ENCODE data around the gene MTERF4.

Gene MTERF4

GRCh38 chr2:241064008-241064801 lies 37.9 kb downstream of the MTERF4 start:
- no peak overlapping the region for H3K27ac ChIP-seq
- ChIA-PET POLR2A (ENCODE audit: low non-redundant PET) (no interaction called here), CTCF (interaction anchor here (0.7 kb wide), 1 partner anchor 280 kb away, joined by 3 read pairs; no protein-coding TSS in a partner anchor)
- peak; percentile 44 for DNase-seq (ENCODE audit: low spot score)
- TF ChIP-seq, protein P1, sequence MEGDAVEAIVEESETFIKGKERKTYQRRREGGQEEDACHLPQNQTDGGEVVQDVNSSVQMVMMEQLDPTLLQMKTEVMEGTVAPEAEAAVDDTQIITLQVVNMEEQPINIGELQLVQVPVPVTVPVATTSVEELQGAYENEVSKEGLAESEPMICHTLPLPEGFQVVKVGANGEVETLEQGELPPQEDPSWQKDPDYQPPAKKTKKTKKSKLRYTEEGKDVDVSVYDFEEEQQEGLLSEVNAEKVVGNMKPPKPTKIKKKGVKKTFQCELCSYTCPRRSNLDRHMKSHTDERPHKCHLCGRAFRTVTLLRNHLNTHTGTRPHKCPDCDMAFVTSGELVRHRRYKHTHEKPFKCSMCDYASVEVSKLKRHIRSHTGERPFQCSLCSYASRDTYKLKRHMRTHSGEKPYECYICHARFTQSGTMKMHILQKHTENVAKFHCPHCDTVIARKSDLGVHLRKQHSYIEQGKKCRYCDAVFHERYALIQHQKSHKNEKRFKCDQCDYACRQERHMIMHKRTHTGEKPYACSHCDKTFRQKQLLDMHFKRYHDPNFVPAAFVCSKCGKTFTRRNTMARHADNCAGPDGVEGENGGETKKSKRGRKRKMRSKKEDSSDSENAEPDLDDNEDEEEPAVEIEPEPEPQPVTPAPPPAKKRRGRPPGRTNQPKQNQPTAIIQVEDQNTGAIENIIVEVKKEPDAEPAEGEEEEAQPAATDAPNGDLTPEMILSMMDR (conservative IDR thresholded peaks at IDR 0.05; ENCODE audit: low read depth) = no peak

- DNase-seq (ENCODE audit: low spot score) = no peak
- POLR2A ChIA-PET (ENCODE audit: low non-redundant PET) = no interaction called here
- CTCF ChIA-PET = interaction anchor here (0.7 kb wide), 1 partner anchor 280 kb away, joined by 3 read pairs; no protein-coding TSS in a partner anchor
- H3K27ac ChIP-seq = no peak overlapping the region
- TF ChIP-seq, protein P1 (conservative IDR thresholded peaks at IDR 0.05; ENCODE audit: low read depth) = no peak
Observed at GRCh38 chr2:241063587-241063986, 38.5 kb downstream of the MTERF4 start.

DNA sequence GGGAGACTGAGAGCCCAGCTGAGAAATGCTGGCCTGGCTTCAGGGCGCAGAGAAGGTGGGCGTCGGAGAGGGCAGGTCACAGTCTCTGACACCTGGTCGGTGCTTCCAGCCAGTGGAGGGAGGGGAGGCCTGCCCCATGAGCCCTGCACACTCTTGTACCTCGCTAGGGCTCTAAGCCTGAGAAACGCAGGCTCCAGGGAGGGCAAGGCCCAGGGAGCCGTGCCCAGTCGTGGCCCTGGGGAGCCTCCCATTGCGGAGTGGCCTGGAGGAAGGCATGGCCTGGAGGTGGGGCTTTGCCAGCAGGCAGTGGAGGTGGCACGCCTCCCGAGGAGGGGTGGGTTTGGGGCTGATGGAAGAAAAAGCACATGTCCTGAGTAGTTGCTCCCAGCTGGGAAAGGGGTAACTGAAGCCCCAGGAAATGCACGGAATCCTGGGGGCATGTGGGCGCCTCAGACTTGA lies 39.0 kb downstream of the MTERF4 start:
- H3K27ac ChIP-seq = no peak overlapping the region
- CTCF ChIA-PET = no interaction called here
- POLR2A ChIA-PET (ENCODE audit: low non-redundant PET) = no interaction called here
- DNase-seq (ENCODE audit: low spot score) = no peak
- TF ChIP-seq, protein P1 (conservative IDR thresholded peaks at IDR 0.05; ENCODE audit: low read depth) = no peak

DNA sequence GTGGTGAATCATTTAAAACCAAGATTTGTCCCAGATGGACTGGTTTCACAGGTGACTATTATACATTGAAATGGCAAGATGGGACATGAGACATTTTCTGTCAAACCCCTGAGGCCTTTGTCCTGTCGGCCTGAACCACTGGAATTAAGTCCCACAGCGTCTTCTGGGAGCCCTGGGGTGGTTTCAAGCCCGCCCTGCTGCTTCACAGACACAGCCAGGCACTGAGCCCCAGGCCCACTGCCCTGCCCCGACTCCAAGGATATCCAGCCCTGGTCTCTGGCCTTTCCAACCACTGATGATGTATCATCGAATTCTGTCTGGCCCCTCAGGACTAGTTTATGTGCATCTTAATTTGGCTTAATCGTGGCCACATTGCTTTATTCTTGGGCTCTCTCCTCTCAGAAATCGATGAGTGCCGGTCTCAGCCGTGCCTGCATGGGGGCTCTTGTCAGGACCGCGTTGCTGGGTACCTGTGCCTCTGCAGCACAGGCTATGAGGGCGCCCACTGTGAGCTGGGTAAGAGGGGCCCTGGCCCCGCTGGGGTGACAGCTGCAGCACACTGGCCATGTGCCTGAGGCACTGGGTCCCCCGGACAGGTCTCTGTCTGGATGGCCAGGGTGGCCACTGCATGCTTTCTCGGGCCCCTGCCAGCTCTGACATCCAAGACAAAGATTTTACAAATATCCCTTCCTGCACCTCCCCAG lies 39.5 kb downstream of the MTERF4 start:
- CTCF ChIA-PET = no interaction called here
- no peak for DNase-seq (ENCODE audit: low spot score)
- TF ChIP-seq, protein P1 (conservative IDR thresholded peaks at IDR 0.05; ENCODE audit: low read depth) = no peak
- POLR2A ChIA-PET (ENCODE audit: low non-redundant PET) = no interaction called here
- H3K27ac ChIP-seq = no peak overlapping the region

DNA sequence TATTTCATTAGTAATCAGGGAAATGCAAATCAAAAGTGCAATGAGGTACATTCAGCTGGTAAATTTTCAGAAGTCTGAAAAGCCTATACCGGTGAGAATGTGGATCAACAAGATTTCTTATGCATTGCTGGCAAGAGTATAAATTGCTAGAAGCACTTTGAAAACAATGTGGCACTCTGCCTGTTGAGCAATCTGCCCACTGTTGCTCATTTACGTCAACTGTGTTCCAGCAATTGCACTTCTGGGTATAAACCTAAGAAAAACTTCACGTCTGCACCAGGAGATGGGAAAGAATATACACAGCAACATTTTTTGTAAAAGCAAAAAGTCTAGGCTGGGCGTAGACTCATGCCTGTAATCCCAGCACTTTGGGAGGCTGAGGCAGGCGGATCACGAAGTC lies 40.8 kb downstream of the MTERF4 start:
- POLR2A ChIA-PET (ENCODE audit: low non-redundant PET) = no interaction called here
- H3K27ac ChIP-seq = no peak overlapping the region
- DNase-seq (ENCODE audit: low spot score) = peak; percentile 18
- TF ChIP-seq, protein P1 (conservative IDR thresholded peaks at IDR 0.05; ENCODE audit: low read depth) = no peak
- CTCF ChIA-PET = interaction anchor here (0.6 kb wide), 1 partner anchor 646 kb away, joined by 3 read pairs; no protein-coding TSS in a partner anchor

DNA sequence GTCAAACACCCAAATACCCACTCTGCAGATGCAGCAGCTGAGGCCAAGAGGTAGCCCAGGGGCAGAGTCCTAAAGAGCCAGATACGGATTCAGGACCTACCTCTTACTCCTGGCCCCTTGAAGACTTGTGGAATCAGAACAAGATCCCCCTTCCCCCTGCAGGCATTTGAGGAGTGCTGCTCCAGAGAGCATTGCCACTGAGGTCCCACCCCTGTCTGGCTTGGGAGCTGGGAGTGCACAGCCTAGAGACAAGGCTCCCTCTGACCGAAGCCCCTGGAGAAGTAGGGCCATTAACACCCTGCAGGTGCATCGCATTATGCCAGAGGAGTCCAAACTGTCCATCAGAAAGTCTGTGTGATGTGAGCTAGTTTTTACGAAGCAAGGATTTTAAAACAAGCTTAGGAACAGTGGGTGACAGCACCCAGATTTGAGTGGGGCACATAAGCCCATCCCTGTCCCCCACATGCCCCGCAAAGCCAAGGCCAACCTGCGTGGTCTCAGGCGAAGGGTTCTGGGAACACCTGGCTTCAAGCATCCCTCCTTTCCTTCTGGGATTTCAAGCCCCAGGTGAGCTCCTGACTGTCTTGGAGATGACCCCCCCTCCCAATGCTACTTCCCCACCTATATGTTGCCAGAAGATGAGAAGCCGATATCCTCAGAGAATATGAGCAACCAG lies 48.4 kb downstream of the MTERF4 start:
- CTCF ChIA-PET = no interaction called here
- no peak for DNase-seq (ENCODE audit: low spot score)
- POLR2A ChIA-PET (ENCODE audit: low non-redundant PET) = no interaction called here
- H3K27ac ChIP-seq = no peak overlapping the region
- TF ChIP-seq, protein P1 (conservative IDR thresholded peaks at IDR 0.05; ENCODE audit: low read depth) = no peak

Measured in RWPE1 (cell line).